ENCODE measurements around the gene PTGER2. TPM values are rescaled to one million over a fixed set of nuclear protein-coding genes. Genes with fewer than 3 reads are reported as not detected.

PTGER2 gene
- total RNA-seq, 2 experiments from 2014 or later = 4.3 to 4.8 TPM

DNA sequence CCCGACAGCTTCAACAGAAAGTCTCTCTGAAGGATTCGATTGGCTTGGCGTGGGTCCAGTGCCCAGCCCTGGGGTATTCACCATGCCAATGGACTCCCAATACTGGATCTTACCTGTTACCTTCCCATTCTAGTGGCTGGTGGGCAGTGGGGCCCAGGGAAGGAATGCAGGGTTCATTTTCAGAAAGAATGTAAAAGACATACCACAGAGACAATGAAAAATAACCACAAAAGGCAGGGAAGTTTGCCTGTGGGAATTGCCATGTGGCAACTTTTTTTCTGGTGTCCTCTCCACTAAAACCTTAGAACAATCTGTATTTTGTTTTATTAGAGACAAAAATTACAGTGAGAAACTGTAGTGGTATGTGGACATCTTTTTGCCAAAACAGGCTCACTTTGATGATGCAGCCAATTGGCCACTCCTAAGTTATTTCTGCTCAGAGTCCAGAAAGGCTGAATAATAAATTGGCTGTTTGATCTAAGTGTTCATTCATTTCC, 55.2 kb downstream of the PTGER2 start:
- no peaks in the 10 kb centered on the region for H3K27me3 ChIP-seq (ENCODE audit: control insufficient read depth in 1 of 2, insufficient read depth in 2 of 2, low read length in 2 of 2)
- ChIA-PET POLR2A (no interaction called here), CTCF (no interaction called here)
- Mint-ChIP-seq H3K36me3 (ENCODE audit: low read depth) (no peaks in the 10 kb centered on the region), H3K27me3 (no peaks in the 10 kb centered on the region), H3K9me3 (no peaks in the 10 kb centered on the region), H3K4me3 (no peak overlapping the region), H3K27ac (no peak overlapping the region), H3K4me1 (ENCODE audit: low read depth) (no peaks in the 10 kb centered on the region)
- no peaks in the 10 kb centered on the region for H3K36me3 ChIP-seq (ENCODE audit: insufficient read depth, low read length)
- H3K27ac ChIP-seq (ENCODE audit: low read depth in 1 of 2, low read length in 2 of 2) = no peak overlapping the region
- ATAC-seq (ENCODE audit: poor library complexity) (no peak), DNase-seq (no peak)
- TF ChIP-seq, protein P1, sequence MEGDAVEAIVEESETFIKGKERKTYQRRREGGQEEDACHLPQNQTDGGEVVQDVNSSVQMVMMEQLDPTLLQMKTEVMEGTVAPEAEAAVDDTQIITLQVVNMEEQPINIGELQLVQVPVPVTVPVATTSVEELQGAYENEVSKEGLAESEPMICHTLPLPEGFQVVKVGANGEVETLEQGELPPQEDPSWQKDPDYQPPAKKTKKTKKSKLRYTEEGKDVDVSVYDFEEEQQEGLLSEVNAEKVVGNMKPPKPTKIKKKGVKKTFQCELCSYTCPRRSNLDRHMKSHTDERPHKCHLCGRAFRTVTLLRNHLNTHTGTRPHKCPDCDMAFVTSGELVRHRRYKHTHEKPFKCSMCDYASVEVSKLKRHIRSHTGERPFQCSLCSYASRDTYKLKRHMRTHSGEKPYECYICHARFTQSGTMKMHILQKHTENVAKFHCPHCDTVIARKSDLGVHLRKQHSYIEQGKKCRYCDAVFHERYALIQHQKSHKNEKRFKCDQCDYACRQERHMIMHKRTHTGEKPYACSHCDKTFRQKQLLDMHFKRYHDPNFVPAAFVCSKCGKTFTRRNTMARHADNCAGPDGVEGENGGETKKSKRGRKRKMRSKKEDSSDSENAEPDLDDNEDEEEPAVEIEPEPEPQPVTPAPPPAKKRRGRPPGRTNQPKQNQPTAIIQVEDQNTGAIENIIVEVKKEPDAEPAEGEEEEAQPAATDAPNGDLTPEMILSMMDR (IDR thresholded peaks at IDR 0.05) = no peak
- peaks cover 0 to 3% of the 10 kb centered on the region in 2 experiments for H3K9me3 ChIP-seq (ENCODE audit: control insufficient read depth in 1 of 2, insufficient read depth in 1 of 2, low read length in 2 of 2)
- H3K4me1 ChIP-seq (ENCODE audit: insufficient read depth, low read length) = peaks cover 4% of the 10 kb centered on the region
- intact Hi-C loops (cut with DNase I, micrococcal nuclease) = no loop called here
- H3K4me3 ChIP-seq (ENCODE audit: low read length) = no peak overlapping the region

DNA sequence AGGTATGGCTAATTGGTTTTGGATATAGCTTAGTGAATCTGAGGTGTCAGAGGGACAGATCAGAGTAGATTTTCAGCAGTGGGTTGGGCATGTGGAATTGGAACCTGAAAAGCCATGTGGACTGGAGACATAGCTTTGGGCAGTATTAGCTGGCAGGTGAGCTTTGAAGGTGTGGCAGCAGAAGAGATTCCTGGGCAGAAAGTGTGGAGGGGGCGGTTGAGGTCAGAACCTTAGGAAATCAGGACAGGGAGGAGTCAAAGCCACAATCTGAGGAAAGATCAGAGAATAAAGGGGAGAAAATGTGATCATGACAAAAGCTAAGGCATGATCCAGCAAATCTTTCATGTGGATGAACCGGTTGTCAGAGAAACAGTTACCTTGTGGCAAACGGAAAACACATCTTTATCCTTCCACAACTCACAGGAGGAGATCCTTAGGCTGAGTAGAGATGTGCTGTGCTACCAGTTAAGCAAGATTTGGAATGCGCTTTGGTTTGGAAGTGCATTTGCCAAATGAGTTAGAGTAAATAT, 56.4 kb downstream of the PTGER2 start:
- H3K4me1 Mint-ChIP-seq (ENCODE audit: low read depth) = no peaks in the 10 kb centered on the region
- CTCF ChIA-PET = no interaction called here
- POLR2A ChIA-PET = interaction anchor here (0.5 kb wide), 1 partner anchor 96 kb away, joined by 3 read pairs; no protein-coding TSS in a partner anchor

DNA sequence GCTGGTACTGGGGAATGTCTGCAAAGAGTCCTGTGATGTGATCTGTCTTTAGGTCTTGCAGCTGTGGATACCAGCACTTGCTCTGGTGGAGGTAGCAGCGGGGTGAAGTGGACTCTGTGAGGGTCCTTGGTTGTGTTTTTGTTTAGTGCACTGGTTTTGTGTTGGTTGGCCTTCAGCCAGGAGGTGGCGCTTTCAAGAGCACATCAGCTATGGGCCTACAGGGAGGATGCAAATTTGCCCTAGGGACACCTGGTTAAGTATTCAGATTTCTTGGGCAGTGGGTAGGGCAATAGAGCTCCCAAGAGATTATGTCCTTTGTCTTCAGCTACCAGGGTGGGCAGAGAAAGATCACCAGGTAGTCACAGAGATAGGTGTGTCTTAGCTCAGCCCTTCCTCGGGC, 63.8 kb downstream of the PTGER2 start:
- POLR2A ChIA-PET = no interaction called here
- peaks cover 5% of the 10 kb centered on the region for H3K9me3 Mint-ChIP-seq
- CTCF ChIA-PET = no interaction called here
- Histone ChIP-seq H3K27me3 (ENCODE audit: control insufficient read depth in 1 of 2, insufficient read depth in 2 of 2, low read length in 2 of 2) (no peaks in the 10 kb centered on the region), H3K4me1 (ENCODE audit: insufficient read depth, low read length) (peaks cover 10% of the 10 kb centered on the region), H3K9me3 (ENCODE audit: control insufficient read depth in 1 of 2, insufficient read depth in 1 of 2, low read length in 2 of 2) (peaks cover 0 to 2% of the 10 kb centered on the region in 2 experiments), H3K4me3 (ENCODE audit: low read length) (no peak overlapping the region), H3K27ac (ENCODE audit: low read depth in 1 of 2, low read length in 2 of 2) (no peak overlapping the region), H3K36me3 (ENCODE audit: insufficient read depth, low read length) (no peaks in the 10 kb centered on the region)
- H3K4me1 Mint-ChIP-seq (ENCODE audit: low read depth) = no peaks in the 10 kb centered on the region
- no peak for ATAC-seq (ENCODE audit: poor library complexity)
- H3K27me3 Mint-ChIP-seq = no peaks in the 10 kb centered on the region
- no peak overlapping the region for H3K4me3 Mint-ChIP-seq
- H3K27ac Mint-ChIP-seq = no peak overlapping the region
- TF ChIP-seq, protein P1 (IDR thresholded peaks at IDR 0.05) = no peak
- no peak for DNase-seq
- no peaks in the 10 kb centered on the region for H3K36me3 Mint-ChIP-seq (ENCODE audit: low read depth)
- intact Hi-C loops (cut with DNase I, micrococcal nuclease) = no loop called here

More for the DNA sequence above, 56.4 kb downstream of the PTGER2 start:
- no peaks in the 10 kb centered on the region for H3K27me3 Mint-ChIP-seq
- H3K9me3 Mint-ChIP-seq = no peaks in the 10 kb centered on the region
- Histone ChIP-seq H3K4me1 (ENCODE audit: insufficient read depth, low read length) (peaks cover 4% of the 10 kb centered on the region), H3K4me3 (ENCODE audit: low read length) (no peak overlapping the region), H3K27me3 (ENCODE audit: control insufficient read depth in 1 of 2, insufficient read depth in 2 of 2, low read length in 2 of 2) (no peaks in the 10 kb centered on the region), H3K27ac (ENCODE audit: low read depth in 1 of 2, low read length in 2 of 2) (no peak overlapping the region), H3K36me3 (ENCODE audit: insufficient read depth, low read length) (no peaks in the 10 kb centered on the region), H3K9me3 (ENCODE audit: control insufficient read depth in 1 of 2, insufficient read depth in 1 of 2, low read length in 2 of 2) (peaks cover 0 to 3% of the 10 kb centered on the region in 2 experiments)
- H3K36me3 Mint-ChIP-seq (ENCODE audit: low read depth) = no peaks in the 10 kb centered on the region
- DNase-seq = no peak
- TF ChIP-seq, protein P1 (IDR thresholded peaks at IDR 0.05) = no peak
- no peak overlapping the region for H3K4me3 Mint-ChIP-seq
- intact Hi-C loops (cut with DNase I, micrococcal nuclease) = no loop called here
- ATAC-seq (ENCODE audit: poor library complexity) = no peak
- no peak overlapping the region for H3K27ac Mint-ChIP-seq

Other genes starting within 250 kb of the PTGER2 start
- gene NID2, start 245.3 kb upstream of the PTGER2 start, total RNA-seq = under 1 TPM in 1 of 2 experiments, not detected in 1; 0.19 TPM
- under 1 TPM; 0.20 to 0.41 TPM for gene PTGDR, start 46.6 kb upstream of the PTGER2 start, total RNA-seq
- gene TXNDC16, start 238.2 kb downstream of the PTGER2 start, total RNA-seq = 10 to 100 TPM; 10.4 to 11.4 TPM
- gene GPR137C, start 238.5 kb downstream of the PTGER2 start, total RNA-seq = under 1 TPM; 0.08 to 0.19 TPM